ENCODE data around the gene OR5AU1. TPM values are rescaled to one million over a fixed set of nuclear protein-coding genes. Genes with fewer than 3 reads are reported as not detected.

Gene OR5AU1
- total and polyA plus RNA-seq, 2 of the 13 experiments (the other 11 are each of a cell fraction or from before 2014, with no cell fraction given) = not detected

- TF ChIP-seq, protein P1, sequence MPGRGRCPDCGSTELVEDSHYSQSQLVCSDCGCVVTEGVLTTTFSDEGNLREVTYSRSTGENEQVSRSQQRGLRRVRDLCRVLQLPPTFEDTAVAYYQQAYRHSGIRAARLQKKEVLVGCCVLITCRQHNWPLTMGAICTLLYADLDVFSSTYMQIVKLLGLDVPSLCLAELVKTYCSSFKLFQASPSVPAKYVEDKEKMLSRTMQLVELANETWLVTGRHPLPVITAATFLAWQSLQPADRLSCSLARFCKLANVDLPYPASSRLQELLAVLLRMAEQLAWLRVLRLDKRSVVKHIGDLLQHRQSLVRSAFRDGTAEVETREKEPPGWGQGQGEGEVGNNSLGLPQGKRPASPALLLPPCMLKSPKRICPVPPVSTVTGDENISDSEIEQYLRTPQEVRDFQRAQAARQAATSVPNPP (CRISPR knock-in tag; IDR thresholded peaks at IDR 0.05) = no peak
- no peak for TF ChIP-seq ZKSCAN5 (CRISPR knock-in tag; IDR thresholded peaks at IDR 0.05)
- 0 out of 2 replicates have a peak, but pooled peaks have one; percentile 4 for TF ChIP-seq MEIS1 (CRISPR knock-in tag; IDR thresholded peaks at IDR 0.05; ENCODE audit: borderline replicate concordance)
- 0 out of 2 replicates have a peak, but pooled peaks have one; percentile 20 for TF ChIP-seq HMG20A (CRISPR knock-in tag; IDR thresholded peaks at IDR 0.05; ENCODE audit: borderline replicate concordance)
- TF ChIP-seq RCOR2 (CRISPR knock-in tag; IDR thresholded peaks at IDR 0.05) = no peak
- TF ChIP-seq TOPORS (CRISPR knock-in tag; IDR thresholded peaks at IDR 0.05) = no peak
- TF ChIP-seq, protein P2, sequence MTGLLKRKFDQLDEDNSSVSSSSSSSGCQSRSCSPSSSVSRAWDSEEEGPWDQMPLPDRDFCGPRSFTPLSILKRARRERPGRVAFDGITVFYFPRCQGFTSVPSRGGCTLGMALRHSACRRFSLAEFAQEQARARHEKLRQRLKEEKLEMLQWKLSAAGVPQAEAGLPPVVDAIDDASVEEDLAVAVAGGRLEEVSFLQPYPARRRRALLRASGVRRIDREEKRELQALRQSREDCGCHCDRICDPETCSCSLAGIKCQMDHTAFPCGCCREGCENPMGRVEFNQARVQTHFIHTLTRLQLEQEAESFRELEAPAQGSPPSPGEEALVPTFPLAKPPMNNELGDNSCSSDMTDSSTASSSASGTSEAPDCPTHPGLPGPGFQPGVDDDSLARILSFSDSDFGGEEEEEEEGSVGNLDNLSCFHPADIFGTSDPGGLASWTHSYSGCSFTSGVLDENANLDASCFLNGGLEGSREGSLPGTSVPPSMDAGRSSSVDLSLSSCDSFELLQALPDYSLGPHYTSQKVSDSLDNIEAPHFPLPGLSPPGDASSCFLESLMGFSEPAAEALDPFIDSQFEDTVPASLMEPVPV (CRISPR knock-in tag; IDR thresholded peaks at IDR 0.05) = peak; percentile 44; the same call in 1 of the 2 replicates
- TF ChIP-seq, protein P3, sequence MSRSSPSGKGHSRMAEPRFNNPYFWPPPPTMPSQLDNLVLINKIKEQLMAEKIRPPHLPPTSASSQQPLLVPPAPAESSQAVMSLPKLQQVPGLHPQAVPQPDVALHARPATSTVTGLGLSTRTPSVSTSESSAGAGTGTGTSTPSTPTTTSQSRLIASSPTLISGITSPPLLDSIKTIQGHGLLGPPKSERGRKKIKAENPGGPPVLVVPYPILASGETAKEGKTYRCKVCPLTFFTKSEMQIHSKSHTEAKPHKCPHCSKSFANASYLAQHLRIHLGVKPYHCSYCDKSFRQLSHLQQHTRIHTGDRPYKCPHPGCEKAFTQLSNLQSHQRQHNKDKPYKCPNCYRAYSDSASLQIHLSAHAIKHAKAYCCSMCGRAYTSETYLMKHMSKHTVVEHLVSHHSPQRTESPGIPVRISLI (CRISPR knock-in tag; IDR thresholded peaks at IDR 0.05; ENCODE audit: borderline replicate concordance) = peak; percentile 13; the same call in 1 of the 2 replicates
- peak; percentile 55; the same call in 1 of the 2 replicates for TF ChIP-seq ZNF768 (CRISPR knock-in tag; IDR thresholded peaks at IDR 0.05)
- TF ChIP-seq SRSF9 (IDR thresholded peaks at IDR 0.05; ENCODE audit: borderline replicate concordance, insufficient read depth, low read depth, low read length, poor library complexity, severe bottlenecking) = no peak
- no peak for TF ChIP-seq SATB2 (CRISPR knock-in tag; IDR thresholded peaks at IDR 0.05)
- no peak for TF ChIP-seq BHLHE40 (IDR thresholded peaks at IDR 0.05; ENCODE audit: low read length)
- TF ChIP-seq NAIF1 (CRISPR knock-in tag; IDR thresholded peaks at IDR 0.05; ENCODE audit: borderline replicate concordance) = no peak
- no peak; the same call in 1 of the 2 replicates for TF ChIP-seq BCL6 (CRISPR knock-in tag; IDR thresholded peaks at IDR 0.05)
- TF ChIP-seq HDAC2 (CRISPR knock-in tag; IDR thresholded peaks at IDR 0.05) = peak; percentile 52; the same call in 1 of the 2 replicates
- no peak for TF ChIP-seq ZXDC (CRISPR knock-in tag; IDR thresholded peaks at IDR 0.05)
- TF ChIP-seq HES4 (CRISPR knock-in tag; IDR thresholded peaks at IDR 0.05; ENCODE audit: borderline replicate concordance) = peak; percentile 72
- TF ChIP-seq, protein P4, sequence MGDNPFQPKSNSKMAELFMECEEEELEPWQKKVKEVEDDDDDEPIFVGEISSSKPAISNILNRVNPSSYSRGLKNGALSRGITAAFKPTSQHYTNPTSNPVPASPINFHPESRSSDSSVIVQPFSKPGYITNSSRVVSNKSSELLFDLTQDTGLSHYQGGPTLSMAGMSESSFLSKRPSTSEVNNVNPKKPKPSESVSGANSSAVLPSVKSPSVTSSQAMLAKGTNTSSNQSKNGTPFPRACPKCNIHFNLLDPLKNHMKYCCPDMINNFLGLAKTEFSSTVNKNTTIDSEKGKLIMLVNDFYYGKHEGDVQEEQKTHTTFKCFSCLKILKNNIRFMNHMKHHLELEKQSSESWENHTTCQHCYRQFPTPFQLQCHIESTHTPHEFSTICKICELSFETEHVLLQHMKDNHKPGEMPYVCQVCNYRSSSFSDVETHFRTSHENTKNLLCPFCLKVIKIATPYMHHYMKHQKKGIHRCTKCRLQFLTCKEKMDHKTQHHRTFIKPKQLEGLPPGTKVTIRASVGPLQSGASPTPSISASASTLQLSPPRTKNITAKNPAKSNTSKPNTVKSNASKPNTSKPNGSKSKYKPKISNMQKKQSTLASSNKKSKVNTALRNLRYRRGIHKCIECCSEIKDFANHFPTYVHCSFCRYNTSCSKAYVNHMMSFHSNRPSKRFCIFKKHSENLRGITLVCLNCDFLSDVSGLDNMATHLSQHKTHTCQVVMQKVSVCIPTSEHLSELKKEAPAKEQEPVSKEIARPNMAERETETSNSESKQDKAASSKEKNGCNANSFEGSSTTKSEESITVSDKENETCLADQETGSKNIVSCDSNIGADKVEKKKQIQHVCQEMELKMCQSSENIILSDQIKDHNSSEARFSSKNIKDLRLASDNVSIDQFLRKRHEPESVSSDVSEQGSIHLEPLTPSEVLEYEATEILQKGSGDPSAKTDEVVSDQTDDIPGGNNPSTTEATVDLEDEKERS (CRISPR knock-in tag; IDR thresholded peaks at IDR 0.05) = peak; percentile 86
These were observed 36.1 kb upstream of the OR5AU1 start (continued) for GRCh38 chr14:21191809-21192446.
